Head of caudate nucleus (tissue), 42 donors: Measurements from ENCODE around the gene MEIG1.
"Not testable (repeated sequence)": the region's sequence is repeated elsewhere in the genome, so short reads cannot be mapped to it uniquely, and the experiment has no call there.

Experiments used
- DNase-seq, 42 donors: peaks; one replicate each; pipeline versions ENCODE4 v3.0.0 to v3.0.0-alpha.2; 2020 to 2021; ENCODE audit warnings: mixed read lengths in 7 of 42
- intact Hi-C: fragments of 100-400 bp; cut with DNase I; formaldehyde crosslinking; loops from one replicate; pipeline ENCODE4 v1.15.0; 2022

Gene MEIG1

GRCh38 chr10:14959221-14960057 lies at the start of gene MEIG1:
MEIG1 (plus strand) TSS chr10:14959388; CDS start chr10:14966469, 7,081 bp downstream.
- intact Hi-C loops: loop anchor here (2.0 kb wide), 1 partner anchor 137 kb away; the partner anchor contains the start of gene RPP38
- DNase-seq: peak; percentile 90 to 99 (median 96)

GRCh38 chr10:14910953-14911352 lies 48.2 kb upstream of the MEIG1 start:
- DNase-seq: no peak
- intact Hi-C loops: no loop called here

GRCh38 chr10:14911801-14912200 lies 47.4 kb upstream of the MEIG1 start:
- intact Hi-C loops: no loop called here
- no peak for DNase-seq

GRCh38 chr10:14916600-14916999 lies 42.6 kb upstream of the MEIG1 start:
- intact Hi-C loops: no loop called here
- DNase-seq: no peak

GRCh38 chr10:14917827-14918226 lies 41.4 kb upstream of the MEIG1 start:
- intact Hi-C loops: no loop called here
- DNase-seq: no peak

GRCh38 chr10:14918964-14919363 lies 40.2 kb upstream of the MEIG1 start:
- DNase-seq: no peak
- intact Hi-C loops: no loop called here

- no peak for DNase-seq
- intact Hi-C loops: no loop called here
Observed at GRCh38 chr10:14924013-14924412, 35.2 kb upstream of the MEIG1 start.

- intact Hi-C loops: no loop called here
- DNase-seq: no peak
Observed at GRCh38 chr10:14925268-14925667, 33.9 kb upstream of the MEIG1 start.

GRCh38 chr10:14926061-14926470 lies 33.1 kb upstream of the MEIG1 start:
- intact Hi-C loops: no loop called here
- no peak for DNase-seq

GRCh38 chr10:14926722-14927416 lies 32.3 kb upstream of the MEIG1 start:
- intact Hi-C loops: no loop called here
- DNase-seq: no peak

- intact Hi-C loops: no loop called here
Observed at GRCh38 chr10:14930610-14931009, 28.6 kb upstream of the MEIG1 start.

GRCh38 chr10:14936584-14936983 lies 22.6 kb upstream of the MEIG1 start:
- intact Hi-C loops: no loop called here
- no peak for DNase-seq

More at GRCh38 chr10:14930610-14931009, 28.6 kb upstream of the MEIG1 start:
- no peak for DNase-seq

GRCh38 chr10:14938971-14939370 lies 20.2 kb upstream of the MEIG1 start:
- intact Hi-C loops, DNase-seq: not testable (repeated sequence)

GRCh38 chr10:14942147-14942949 lies 16.8 kb upstream of the MEIG1 start:
- intact Hi-C loops: not testable (repeated sequence)
- peak in 1 of 42 donors; percentile 6 for DNase-seq

- intact Hi-C loops, DNase-seq: not testable (repeated sequence)
Observed at GRCh38 chr10:14942950-14943338, 16.2 kb upstream of the MEIG1 start.

- intact Hi-C loops: no loop called here
Observed at GRCh38 chr10:14945108-14945507, 14.1 kb upstream of the MEIG1 start.

GRCh38 chr10:14947268-14947667 lies 11.9 kb upstream of the MEIG1 start:
- DNase-seq: no peak
- intact Hi-C loops: no loop called here

More at GRCh38 chr10:14945108-14945507, 14.1 kb upstream of the MEIG1 start:
- no peak for DNase-seq

- DNase-seq: no peak
- intact Hi-C loops: no loop called here
Observed at GRCh38 chr10:14949291-14949690, 9.9 kb upstream of the MEIG1 start.

- intact Hi-C loops: loop anchor here (5.0 kb wide), 2 partner anchors 76 to 116 kb away; partner anchors contain the start of genes CDNF, HSPA14, MSANTD7 and SUV39H2
- DNase-seq: no peak
Observed at GRCh38 chr10:14952851-14953423, 6.3 kb upstream of the MEIG1 start.
